Sigmoid colon (tissue), 7 donors: ENCODE measurements around the gene ELMO1. TPM values are rescaled to one million over a fixed set of nuclear protein-coding genes. Genes with fewer than 3 reads are reported as not detected.
A peak's percentile ranks its signal among the peaks of the same experiment; 100 is the strongest.

Source experiments
- DNase-seq: peaks from one replicate; pipeline ENCODE4 v3.0.0-alpha.2; 2019
- H3K27ac ChIP-seq, 4 donors: fragments of 200-600 bp; sonication (generic); one replicate each; pipeline ENCODE4 v1.5.1; 2016 to 2019; ENCODE audit warnings: mild to moderate bottlenecking in 1 of 4
- H3K27me3 ChIP-seq, 3 donors: fragments of 200-600 bp; sonication (generic); one replicate each; pipeline ENCODE4 v1.5.1; 2019; ENCODE audit warnings: mild to moderate bottlenecking in 1 of 3
- H3K36me3 ChIP-seq, 4 donors: fragments of 200-600 bp; sonication (generic); one replicate each; pipeline ENCODE4 v1.5.1; 2016 to 2019
- H3K4me1 ChIP-seq, 4 donors: fragments of 200-600 bp; sonication (generic); one replicate each; pipeline ENCODE4 v1.5.1; 2017 to 2019
- H3K4me3 ChIP-seq, 4 donors: fragments of 200-600 bp; sonication (generic); one replicate each; pipeline ENCODE4 v1.5.1; 2017 to 2019; ENCODE audit warnings: mild to moderate bottlenecking in 2 of 4, moderate library complexity in 1 of 4
- H3K9me3 ChIP-seq, 4 donors: fragments of 200-600 bp in 3 of 4; sonication (generic) in 3 of 4; one replicate each; pipeline versions ENCODE4 v1.5.1 to v1.6.1; 2013 to 2019
- CTCF ChIP-seq, 4 experiments: fragments of 450-650 bp in 3 of 4; fragments of 200-600 bp in 1 of 4; IDR thresholded peaks; one replicate each; pipeline ENCODE4 v1.5.1; 2016 to 2019; ENCODE audit warnings: antibody characterized with exemption in 4 of 4, mild to moderate bottlenecking in 3 of 4, moderate library complexity in 2 of 4
- EP300 ChIP-seq, 4 donors: sonication (generic); formaldehyde crosslinking; IDR thresholded peaks; one replicate each; pipeline ENCODE4 v1.6.1; 2017; ENCODE audit warnings: antibody characterized with exemption in 4 of 4
- POLR2A ChIP-seq, 2 donors: fragments of 450-650 bp; IDR thresholded peaks; one replicate each; pipeline ENCODE4 v1.6.1; 2016; ENCODE audit warnings: antibody characterized with exemption in 2 of 2, mild to moderate bottlenecking in 2 of 2, moderate library complexity in 2 of 2
- POLR2AphosphoS5 ChIP-seq, 4 donors: sonication (generic); formaldehyde crosslinking; IDR thresholded peaks; one replicate each; pipeline ENCODE4 v1.6.1; 2017; ENCODE audit warnings: antibody characterized with exemption in 4 of 4
- WGBS, 2 donors: extraction: QIAGEN DNeasy Blood & Tissue Kit; methylation state at CpG; one replicate each; pipeline ENCODE4 v1.1.7; 2013; 5-methylcytosine and 5-hydroxymethylcytosine counted together
- intact Hi-C: fragments of 100-400 bp; cut with DNase I; formaldehyde crosslinking; loops from one replicate; pipeline ENCODE4 v1.15.1; 2023
- polyA plus RNA-seq, 3 donors: library from polyadenylated mRNA; stranded (reverse); fragments of 200-250 nt; gene quantifications; one replicate each; pipeline ENCODE4 v1.2.3, GENCODE V29; 2013
- total RNA-seq, 4 donors: library from RNA; depleted of rRNA; stranded (reverse); fragments of >200 nt; gene quantifications; one replicate each; pipeline ENCODE4 v1.1.0, GENCODE V29; 2016
- donor health status: healthy with polysubstance abuse.
- donor health status: Bipolar disorder and iron deficiency.
- donor health status: healthy.

Gene ELMO1
- total and polyA plus RNA-seq, 7 donors, result 2.3 to 63.1 (median 33.9) TPM

- intact Hi-C loops, result no loop called here
- Histone ChIP-seq H3K27me3 (no peaks in the 10 kb centered on the region), H3K4me1 (peaks cover 0 to 6% (median 0%) of the 10 kb centered on the region in 4 donors), H3K4me3 (no peak overlapping the region), H3K36me3 (no peaks in the 10 kb centered on the region), H3K9me3 (peaks cover 0 to 3% (median 1%) of the 10 kb centered on the region in 4 donors), H3K27ac (no peak overlapping the region)
- no peak for DNase-seq
- WGBS, 2 donors, result 87 to 94% methylated on average over 3 of the region's 3 CpGs
- TF ChIP-seq POLR2A (IDR thresholded peaks at IDR 0.05), result no peak
- no peak for TF ChIP-seq EP300 (IDR thresholded peaks at IDR 0.05)
- no peak for TF ChIP-seq CTCF (IDR thresholded peaks at IDR 0.05)
- TF ChIP-seq POLR2AphosphoS5 (IDR thresholded peaks at IDR 0.05), result no peak
Observed at GRCh38 chr7:37039131-37039749, 409.4 kb downstream of the ELMO1 start.

- Histone ChIP-seq H3K27ac (no peak overlapping the region), H3K27me3 (no peaks in the 10 kb centered on the region), H3K4me3 (no peak overlapping the region), H3K9me3 (peaks cover 0 to 3% (median 1%) of the 10 kb centered on the region in 4 donors), H3K36me3 (no peaks in the 10 kb centered on the region), H3K4me1 (peaks cover 0 to 6% (median 0%) of the 10 kb centered on the region in 4 donors)
- intact Hi-C loops, result no loop called here
- no peak for TF ChIP-seq EP300 (IDR thresholded peaks at IDR 0.05)
- no peak for TF ChIP-seq CTCF (IDR thresholded peaks at IDR 0.05)
- no peak for TF ChIP-seq POLR2A (IDR thresholded peaks at IDR 0.05)
- TF ChIP-seq POLR2AphosphoS5 (IDR thresholded peaks at IDR 0.05), result no peak
- no peak for DNase-seq
Observed at GRCh38 chr7:37038706-37039105, 410.0 kb downstream of the ELMO1 start.

GRCh38 chr7:37037286-37037685 is 411.4 kb downstream of the ELMO1 start:
- peaks cover 0 to 13% (median 8%) of the 10 kb centered on the region in 4 donors for H3K4me1 ChIP-seq
- H3K27me3 ChIP-seq, result no peaks in the 10 kb centered on the region
- H3K4me3 ChIP-seq, result no peak overlapping the region
- H3K36me3 ChIP-seq, result no peaks in the 10 kb centered on the region
- TF ChIP-seq POLR2A (IDR thresholded peaks at IDR 0.05), result no peak
- TF ChIP-seq EP300 (IDR thresholded peaks at IDR 0.05), result no peak
- no peak for TF ChIP-seq CTCF (IDR thresholded peaks at IDR 0.05)
- TF ChIP-seq POLR2AphosphoS5 (IDR thresholded peaks at IDR 0.05), result no peak
- 93% methylated on average over 5 of the region's 5 CpGs for WGBS, 2 donors
- peak overlapping the region in 1 of 4 donors; percentile 11 for H3K27ac ChIP-seq
- no peak for DNase-seq
- peaks cover 0 to 3% (median 1%) of the 10 kb centered on the region in 4 donors for H3K9me3 ChIP-seq
- intact Hi-C loops, result no loop called here

GRCh38 chr7:37035631-37036030 is 413.0 kb downstream of the ELMO1 start:
- Histone ChIP-seq H3K4me3 (no peak overlapping the region), H3K9me3 (peaks cover 0 to 3% (median 1%) of the 10 kb centered on the region in 4 donors), H3K36me3 (no peaks in the 10 kb centered on the region), H3K4me1 (peaks cover 0 to 26% (median 17%) of the 10 kb centered on the region in 4 donors), H3K27ac (no peak overlapping the region), H3K27me3 (no peaks in the 10 kb centered on the region)
- TF ChIP-seq POLR2A (IDR thresholded peaks at IDR 0.05) (no peak), EP300 (IDR thresholded peaks at IDR 0.05) (no peak), POLR2AphosphoS5 (IDR thresholded peaks at IDR 0.05) (no peak), CTCF (IDR thresholded peaks at IDR 0.05) (no peak)
- intact Hi-C loops, result no loop called here
- DNase-seq, result no peak

GRCh38 chr7:37033141-37033540 is 415.5 kb downstream of the ELMO1 start:
- no peaks in the 10 kb centered on the region for H3K36me3 ChIP-seq
- no peaks in the 10 kb centered on the region for H3K9me3 ChIP-seq
- intact Hi-C loops, result no loop called here
- WGBS, 2 donors, result 92% methylated on average over 8 of the region's 8 CpGs
- TF ChIP-seq EP300 (IDR thresholded peaks at IDR 0.05) (no peak), POLR2A (IDR thresholded peaks at IDR 0.05) (no peak), CTCF (IDR thresholded peaks at IDR 0.05) (no peak), POLR2AphosphoS5 (IDR thresholded peaks at IDR 0.05) (no peak)
- H3K27me3 ChIP-seq, result no peaks in the 10 kb centered on the region
- peak overlapping the region in 3 of 4 donors; percentile 68 to 78 (median 75) for H3K27ac ChIP-seq
- H3K4me3 ChIP-seq, result no peak overlapping the region
- no peak for DNase-seq
- H3K4me1 ChIP-seq, result peaks cover 0 to 21% (median 17%) of the 10 kb centered on the region in 4 donors
